K562 (cell line): ENCODE measurements around the gene BMI1. TPM values are rescaled to one million over a fixed set of nuclear protein-coding genes. Genes with fewer than 3 reads are reported as not detected.

Experiments used
- CBFA2T2 ChIP-seq: fragments of 450-650 bp; conservative IDR thresholded peaks from 2 replicates; pipeline ENCODE4 v1.6.1; 2017; ENCODE audit warnings: mild to moderate bottlenecking
- CSDE1 ChIP-seq, 2 experiments: fragments of 450-650 bp; IDR thresholded peaks; 2 replicates each; pipeline ENCODE4 v1.6.1; 2016; ENCODE audit warnings: mild to moderate bottlenecking in 1 of 2
- CXXC5 ChIP-seq: fragments of 250-450 bp; sonication (Bioruptor Pico); IDR thresholded peaks from 2 replicates; pipeline ENCODE4 v1.8.0; 2022; ENCODE audit warnings: inconsistent platforms, mild to moderate bottlenecking, moderate library complexity
- NCOA1 ChIP-seq: fragments of 450-650 bp; IDR thresholded peaks from 2 replicates; pipeline ENCODE4 v1.6.1; 2016; ENCODE audit warnings: low read depth
- NR1H2 ChIP-seq: sonication (generic); formaldehyde crosslinking; IDR thresholded peaks from 2 replicates; pipeline ENCODE4 v1.4.0; 2020; ENCODE audit warnings: mild to moderate bottlenecking, missing genetic modification reagents
- PKNOX1 ChIP-seq: fragments of 450-650 bp; IDR thresholded peaks from 2 replicates; pipeline ENCODE4 v1.6.1; 2016
- RHOXF2B ChIP-seq: fragments of 250-450 bp; sonication (Bioruptor Pico); conservative IDR thresholded peaks from 2 replicates; pipeline ENCODE4 v1.5.1; 2021
- SMARCB1 ChIP-seq: IDR thresholded peaks from 2 replicates; pipeline ENCODE4 v1.6.1; 2011; ENCODE audit warnings: improper control_type of control experiment, low read depth; ENCODE audit not compliant: insufficient read length
- SRSF3 ChIP-seq: fragments of 200-400 bp; formaldehyde crosslinking; IDR thresholded peaks from 2 replicates; pipeline ENCODE4 v1.6.1; 2016; ENCODE audit warnings: mild to moderate bottlenecking, low read length, moderate library complexity; ENCODE audit not compliant: insufficient read depth
- XRCC5 ChIP-seq: fragments of 200-400 bp; formaldehyde crosslinking; IDR thresholded peaks from 2 replicates; pipeline ENCODE4 v1.6.1; 2017; ENCODE audit warnings: low read depth, mild to moderate bottlenecking, low read length
- ZNF512 ChIP-seq: IDR thresholded peaks from 2 replicates; pipeline ENCODE4 v1.6.1; 2016; ENCODE audit warnings: missing genetic modification characterization, missing compliant biosample characterization
- polyA plus RNA-seq, 8 experiments: library from polyadenylated mRNA; depleted of rRNA in 4 of 8; stranded (reverse) in 5 of 8; unstranded in 3 of 8; fragments of >200 nt; fragmentation: Nextera tagmentation in 2 of 8; fragmentation: Illumina TruSeq in 1 of 8; extraction: Ambion mirVana in 2 of 8; extraction: Trizol in 1 of 8; gene quantifications; 2 replicates each; pipeline versions ENCODE4 v1.2.1 to v1.2.3, GENCODE V29; 2011 to 2014; ENCODE audit warnings: inconsistent platforms in 1 of 8, missing spikeins in 1 of 8
- total RNA-seq, 7 experiments: library from RNA; depleted of rRNA in 6 of 7; stranded (reverse); fragments of >200 nt in 6 of 7; fragmentation: Illumina TruSeq in 2 of 7; extraction: Trizol in 2 of 7; gene quantifications; 2 replicates each; pipeline versions ENCODE4 v1.2.1 to v1.2.3, GENCODE V29; 2011 to 2021; ENCODE audit warnings: low replicate concordance in 1 of 7
- TF ChIP-seq, protein P1 (sequence below), 2 experiments: fragments of 450-650 bp in 1 of 2; sonication (generic) in 1 of 2; formaldehyde crosslinking in 1 of 2; IDR thresholded peaks; 2 replicates each; pipeline versions ENCODE4 v1.7.1 to v1.9.0; 2016 to 2022; ENCODE audit warnings: inconsistent platforms in 1 of 2, mild to moderate bottlenecking in 1 of 2, missing genetic modification reagents in 1 of 2
- TF ChIP-seq, protein P2 (sequence below): sonication (generic); formaldehyde crosslinking; IDR thresholded peaks from 2 replicates; pipeline ENCODE4 v1.8.1; 2022; ENCODE audit warnings: missing genetic modification reagents

The BMI1 gene
- total and polyA plus RNA-seq, 9 of the 15 experiments (the other 6 are each of a cell fraction or from before 2014, with no cell fraction given) = 21.4 to 103 (median 70.8) TPM

GRCh38 chr10:22315455-22316285, 5.2 kb upstream of the BMI1 start (continued):
- TF ChIP-seq RHOXF2B (CRISPR knock-in tag) (no peak), ZNF512 (tag) (peak; percentile 42; the same call in 1 of the 2 replicates), CBFA2T2 (no peak), XRCC5 (no peak), SRSF3 (no peak), NR1H2 (no peak), CXXC5 (CRISPR knock-in tag) (no peak), CSDE1 (IDR thresholded peaks at IDR 0.05) (no peak), NCOA1 (no peak), PKNOX1 (no peak), SMARCB1 (no peak)
- TF ChIP-seq, protein P1, sequence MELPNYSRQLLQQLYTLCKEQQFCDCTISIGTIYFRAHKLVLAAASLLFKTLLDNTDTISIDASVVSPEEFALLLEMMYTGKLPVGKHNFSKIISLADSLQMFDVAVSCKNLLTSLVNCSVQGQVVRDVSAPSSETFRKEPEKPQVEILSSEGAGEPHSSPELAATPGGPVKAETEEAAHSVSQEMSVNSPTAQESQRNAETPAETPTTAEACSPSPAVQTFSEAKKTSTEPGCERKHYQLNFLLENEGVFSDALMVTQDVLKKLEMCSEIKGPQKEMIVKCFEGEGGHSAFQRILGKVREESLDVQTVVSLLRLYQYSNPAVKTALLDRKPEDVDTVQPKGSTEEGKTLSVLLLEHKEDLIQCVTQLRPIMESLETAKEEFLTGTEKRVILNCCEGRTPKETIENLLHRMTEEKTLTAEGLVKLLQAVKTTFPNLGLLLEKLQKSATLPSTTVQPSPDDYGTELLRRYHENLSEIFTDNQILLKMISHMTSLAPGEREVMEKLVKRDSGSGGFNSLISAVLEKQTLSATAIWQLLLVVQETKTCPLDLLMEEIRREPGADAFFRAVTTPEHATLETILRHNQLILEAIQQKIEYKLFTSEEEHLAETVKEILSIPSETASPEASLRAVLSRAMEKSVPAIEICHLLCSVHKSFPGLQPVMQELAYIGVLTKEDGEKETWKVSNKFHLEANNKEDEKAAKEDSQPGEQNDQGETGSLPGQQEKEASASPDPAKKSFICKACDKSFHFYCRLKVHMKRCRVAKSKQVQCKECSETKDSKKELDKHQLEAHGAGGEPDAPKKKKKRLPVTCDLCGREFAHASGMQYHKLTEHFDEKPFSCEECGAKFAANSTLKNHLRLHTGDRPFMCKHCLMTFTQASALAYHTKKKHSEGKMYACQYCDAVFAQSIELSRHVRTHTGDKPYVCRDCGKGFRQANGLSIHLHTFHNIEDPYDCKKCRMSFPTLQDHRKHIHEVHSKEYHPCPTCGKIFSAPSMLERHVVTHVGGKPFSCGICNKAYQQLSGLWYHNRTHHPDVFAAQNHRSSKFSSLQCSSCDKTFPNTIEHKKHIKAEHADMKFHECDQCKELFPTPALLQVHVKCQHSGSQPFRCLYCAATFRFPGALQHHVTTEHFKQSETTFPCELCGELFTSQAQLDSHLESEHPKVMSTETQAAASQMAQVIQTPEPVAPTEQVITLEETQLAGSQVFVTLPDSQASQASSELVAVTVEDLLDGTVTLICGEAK (IDR thresholded peaks at IDR 0.05) = peak; percentile 52; the same call in 1 of the 2 replicates
- TF ChIP-seq, protein P1 (CRISPR knock-in tag; IDR thresholded peaks at IDR 0.05) = no peak
- TF ChIP-seq, protein P2, sequence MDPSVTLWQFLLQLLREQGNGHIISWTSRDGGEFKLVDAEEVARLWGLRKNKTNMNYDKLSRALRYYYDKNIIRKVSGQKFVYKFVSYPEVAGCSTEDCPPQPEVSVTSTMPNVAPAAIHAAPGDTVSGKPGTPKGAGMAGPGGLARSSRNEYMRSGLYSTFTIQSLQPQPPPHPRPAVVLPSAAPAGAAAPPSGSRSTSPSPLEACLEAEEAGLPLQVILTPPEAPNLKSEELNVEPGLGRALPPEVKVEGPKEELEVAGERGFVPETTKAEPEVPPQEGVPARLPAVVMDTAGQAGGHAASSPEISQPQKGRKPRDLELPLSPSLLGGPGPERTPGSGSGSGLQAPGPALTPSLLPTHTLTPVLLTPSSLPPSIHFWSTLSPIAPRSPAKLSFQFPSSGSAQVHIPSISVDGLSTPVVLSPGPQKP = no peak
